22Rv1 (cell line): ENCODE data around the gene SYNJ2BP.

ENCODE experiments used
- H3K27ac ChIP-seq: fragments of 450-650 bp; 2 replicates; pipeline ENCODE4 v1.5.1; 2017
- CTCF ChIP-seq: fragments of 450-650 bp; IDR thresholded peaks from 2 replicates; pipeline ENCODE4 v1.5.1; 2017; ENCODE audit warnings: mild to moderate bottlenecking
- ZFX ChIP-seq: fragments of 450-650 bp; IDR thresholded peaks from 2 replicates; pipeline ENCODE4 v1.6.1; 2017; ENCODE audit warnings: antibody characterized with exemption, borderline replicate concordance

SYNJ2BP gene

GRCh38 chr14:70380824-70381223, 36.1 kb downstream of the SYNJ2BP start:
- no peak overlapping the region for H3K27ac ChIP-seq
- no peak for TF ChIP-seq CTCF
- no peak for TF ChIP-seq ZFX

- TF ChIP-seq ZFX (no peak), CTCF (no peak)
- H3K27ac ChIP-seq: no peak overlapping the region
Observed at GRCh38 chr14:70378696-70379095, 38.2 kb downstream of the SYNJ2BP start.
